Measurements from ENCODE around the gene GRIK4.

GRIK4 gene

GRCh38 chr11:120509346-120510053 lies 2.0 kb upstream of the GRIK4 start:
- DNase-seq, result no peak

DNA sequence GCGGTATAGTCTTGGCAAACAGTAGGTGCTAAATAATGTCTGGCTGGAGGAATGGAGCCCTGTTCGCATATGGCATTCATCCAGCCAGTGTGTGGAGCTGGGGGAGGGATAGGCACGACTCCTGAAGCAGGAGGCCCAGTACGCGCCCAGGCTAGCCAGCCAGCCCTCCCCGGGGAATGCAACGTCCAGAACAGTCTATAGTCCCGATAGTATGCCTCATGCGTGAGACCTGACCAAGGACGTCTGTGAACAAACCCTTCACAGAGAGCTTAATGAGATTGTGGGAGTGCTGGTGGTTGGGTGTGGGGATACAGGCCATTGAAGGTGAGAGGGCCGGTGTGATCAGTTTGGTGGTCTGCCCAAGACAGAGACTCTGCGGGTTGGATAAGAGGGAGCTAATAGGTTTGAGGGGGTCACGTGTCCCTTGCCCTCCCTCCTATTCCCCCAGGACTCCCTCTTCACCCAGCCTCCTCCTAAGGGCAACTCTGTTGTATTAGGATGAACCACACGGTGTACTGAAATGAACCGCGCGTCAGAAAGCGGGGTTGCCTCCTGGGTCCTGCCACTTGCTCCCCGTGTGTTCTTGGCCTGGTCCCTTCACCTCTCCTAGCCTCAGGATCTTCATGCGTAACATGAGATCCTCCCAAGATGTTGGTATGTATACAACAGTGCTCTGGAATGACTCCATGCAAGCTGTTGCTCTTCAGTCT lies 987 bp upstream of the GRIK4 start:
- no peak for DNase-seq

GRCh38 chr11:120511820-120512738 lies 531 bp downstream of the GRIK4 start:
- DNase-seq, result no peak

DNA sequence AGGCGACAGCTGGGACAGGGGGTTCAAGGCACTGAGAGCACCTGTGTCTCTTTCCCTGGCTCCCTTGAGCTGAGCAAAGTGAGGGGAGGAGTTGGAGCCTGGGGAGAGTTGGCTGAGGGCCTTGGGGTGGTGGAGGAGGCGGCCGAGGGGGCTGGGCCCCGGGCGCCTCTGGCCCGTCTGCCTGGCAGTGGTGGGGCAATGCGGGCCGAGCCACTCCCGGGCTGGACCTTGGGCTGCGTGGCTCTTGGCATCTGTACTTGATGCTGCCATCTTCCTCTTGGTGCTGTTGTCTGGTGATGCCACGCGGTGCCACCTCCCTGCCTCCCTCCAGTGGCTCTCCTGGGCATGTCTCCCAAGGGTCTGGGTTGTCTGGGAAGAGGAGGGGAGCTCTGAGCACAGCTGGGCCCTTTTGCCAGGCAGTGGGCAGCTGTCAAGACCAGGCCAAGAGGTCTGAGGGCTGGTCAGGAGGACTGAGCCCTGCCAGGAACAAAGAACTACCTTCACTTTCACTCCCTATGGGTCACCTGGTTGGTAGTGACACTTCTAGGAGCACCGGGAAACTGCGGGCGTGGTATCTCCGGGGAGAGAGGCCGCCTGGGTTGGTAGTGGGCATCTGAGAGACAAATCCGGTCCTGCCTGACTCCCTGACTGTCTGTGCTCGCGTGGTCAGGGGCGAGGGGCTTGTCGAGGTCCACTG lies 1.3 kb downstream of the GRIK4 start:
- DNase-seq, result no peak

DNA sequence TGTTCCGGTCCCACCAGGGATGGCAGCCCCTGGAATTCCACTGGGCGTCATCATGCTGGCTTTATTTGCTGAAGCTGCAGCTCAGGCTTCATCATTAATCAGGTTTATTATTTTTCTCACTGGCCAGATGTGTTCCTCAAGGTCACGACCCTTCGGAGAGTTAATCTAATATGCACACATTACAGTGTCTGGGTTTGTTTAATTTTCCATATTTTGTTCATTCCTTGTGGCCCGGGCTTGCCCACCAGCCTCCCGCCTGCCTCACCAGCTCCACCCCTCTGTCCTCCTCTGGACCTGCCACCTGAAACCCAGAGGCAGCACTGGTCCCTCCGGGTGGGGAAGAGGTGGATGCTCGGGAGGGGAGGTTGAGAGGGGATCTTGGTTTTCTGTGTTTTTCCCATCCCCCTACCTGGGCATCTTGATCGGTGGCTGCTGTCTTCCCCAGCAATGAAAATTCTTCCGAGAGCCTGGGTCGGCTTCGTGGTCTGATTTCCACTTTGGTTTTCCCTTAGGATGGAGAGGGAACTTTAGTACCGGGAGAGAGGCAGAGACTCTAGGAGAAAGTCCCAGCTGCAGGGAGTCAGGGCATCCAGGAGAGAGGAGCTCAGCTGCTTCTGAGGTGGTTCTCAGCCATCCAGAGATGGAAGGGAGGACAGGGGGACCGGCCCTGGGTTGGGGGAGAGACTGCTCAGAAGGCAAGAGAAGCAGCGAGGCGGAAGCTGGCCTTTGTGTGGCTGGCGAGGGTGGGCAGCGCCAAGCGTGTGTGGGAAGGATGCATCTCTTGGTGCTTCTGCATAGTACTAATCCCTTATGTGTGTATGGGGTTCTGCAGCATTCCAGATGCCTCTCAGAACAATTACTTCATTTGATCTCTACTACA lies 2.1 kb downstream of the GRIK4 start:
- DNase-seq, result no peak

- no peak for DNase-seq
Observed at GRCh38 chr11:120514541-120515121, 3.1 kb downstream of the GRIK4 start.

DNA sequence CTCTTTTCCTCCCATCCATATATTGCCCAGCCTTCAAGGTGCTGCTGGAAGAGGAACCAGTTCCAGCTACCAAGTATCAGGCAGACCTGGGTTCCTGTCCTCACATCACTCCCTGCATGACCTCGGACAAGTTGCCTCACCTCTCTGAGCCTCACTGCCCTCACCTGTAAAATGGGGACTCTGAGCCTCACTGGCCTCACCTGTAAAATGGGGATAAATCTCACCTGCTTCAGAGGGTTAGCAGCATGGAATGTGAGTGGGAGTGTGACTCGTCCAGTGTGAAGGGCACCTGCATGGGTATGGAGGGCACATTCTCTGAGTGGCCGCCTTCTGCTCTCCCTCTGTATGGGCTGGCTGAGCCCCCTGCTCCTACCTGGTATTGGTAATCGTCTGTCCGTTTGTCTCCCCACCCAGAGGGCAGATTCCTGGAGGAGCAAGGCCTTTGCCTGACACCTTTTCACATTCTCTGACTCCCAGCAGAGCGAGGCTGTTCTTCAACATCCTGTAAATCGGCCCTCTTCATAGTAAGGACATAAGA lies 3.7 kb downstream of the GRIK4 start:
- no peak for DNase-seq

DNA sequence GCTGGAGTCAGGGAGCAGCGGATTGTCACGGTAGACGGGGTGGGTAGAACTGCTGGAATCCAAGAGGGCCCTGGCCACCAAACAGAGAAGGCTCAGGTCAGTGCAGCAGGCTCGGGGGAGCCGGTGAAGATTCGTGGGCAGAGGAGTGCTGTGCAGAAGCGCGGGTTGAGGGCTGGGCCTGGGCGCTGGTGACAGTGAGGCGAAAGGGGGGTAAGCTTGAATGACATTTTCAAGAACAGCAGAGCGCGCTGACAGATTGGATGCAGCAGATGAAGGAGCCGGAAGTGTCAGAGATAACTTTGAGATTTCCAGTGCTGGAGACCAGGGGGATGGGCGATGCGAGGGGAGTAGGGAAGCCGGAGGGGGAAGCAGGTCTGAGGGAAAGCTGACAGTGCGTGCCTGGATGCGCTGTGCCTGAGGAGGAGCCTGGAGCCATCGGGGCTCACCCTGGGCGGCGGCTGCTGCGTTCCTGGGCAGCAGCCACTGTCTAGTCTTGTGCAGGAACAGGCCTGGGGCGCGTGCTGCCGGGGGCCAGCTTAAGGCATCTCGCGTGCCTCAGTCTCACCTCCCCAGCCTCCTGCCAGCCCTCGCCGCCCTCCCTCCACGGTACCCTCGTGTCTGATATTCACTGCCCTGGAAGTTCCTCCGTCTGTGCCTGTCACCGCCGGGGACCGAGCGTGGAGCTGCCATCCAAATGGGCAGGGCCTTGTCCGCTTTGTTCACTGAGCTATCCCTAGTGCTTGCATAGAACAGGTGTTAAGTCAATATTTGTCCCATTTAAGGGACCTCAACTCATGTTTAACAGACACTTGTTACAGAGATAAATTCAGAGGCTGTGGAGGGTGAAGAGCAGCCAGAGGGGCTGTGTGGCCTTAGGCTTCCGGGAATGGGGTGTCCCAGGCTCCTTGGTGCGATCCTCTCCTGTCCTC lies 5.2 kb downstream of the GRIK4 start:
- DNase-seq, result no peak

DNA sequence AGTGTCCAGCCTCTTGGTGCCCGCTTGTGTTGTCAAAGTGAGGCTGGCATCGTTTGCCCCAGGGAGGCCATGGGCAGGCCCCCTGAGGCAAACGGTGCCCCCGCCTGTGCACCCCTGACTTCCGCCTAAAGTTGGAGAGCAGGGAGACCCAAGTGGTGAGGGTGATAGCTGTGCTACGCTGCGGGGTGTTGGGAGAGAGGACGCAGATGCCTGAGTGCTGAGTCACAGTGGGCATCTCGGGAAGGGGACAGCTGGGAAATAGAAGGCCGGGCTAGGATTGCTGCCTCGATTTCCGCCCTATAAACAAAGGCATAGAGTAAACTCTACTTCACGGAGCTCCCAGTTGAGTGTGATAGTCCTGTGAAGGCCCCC lies 5.8 kb downstream of the GRIK4 start:
- DNase-seq, result no peak

DNA sequence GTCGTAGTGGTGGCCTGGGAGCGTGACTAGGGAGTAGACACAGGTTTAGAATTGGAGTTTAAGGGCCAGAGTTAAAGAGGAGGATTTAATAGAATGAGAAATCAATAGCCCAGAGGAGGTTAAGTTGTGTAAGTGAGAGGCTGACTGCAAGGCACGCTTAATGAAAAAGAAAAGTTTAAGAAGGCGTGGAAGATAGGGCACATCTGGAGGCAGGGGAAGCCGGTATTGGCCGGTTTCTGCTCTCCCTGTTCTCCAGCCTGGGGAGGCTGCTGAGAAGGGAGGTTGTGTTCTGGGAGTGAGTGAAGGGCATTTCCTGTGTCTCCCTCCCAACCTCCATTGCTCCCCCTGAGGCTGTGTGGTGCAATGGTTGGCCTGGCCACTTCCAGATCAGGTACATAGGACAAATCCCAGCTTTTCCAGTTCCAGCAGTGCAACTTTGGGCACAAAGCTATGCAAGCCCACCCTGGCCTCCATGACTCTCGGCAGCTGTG lies 6.3 kb downstream of the GRIK4 start:
- DNase-seq, result no peak

GRCh38 chr11:120518356-120518755 lies 6.8 kb downstream of the GRIK4 start:
- no peak for DNase-seq

DNA sequence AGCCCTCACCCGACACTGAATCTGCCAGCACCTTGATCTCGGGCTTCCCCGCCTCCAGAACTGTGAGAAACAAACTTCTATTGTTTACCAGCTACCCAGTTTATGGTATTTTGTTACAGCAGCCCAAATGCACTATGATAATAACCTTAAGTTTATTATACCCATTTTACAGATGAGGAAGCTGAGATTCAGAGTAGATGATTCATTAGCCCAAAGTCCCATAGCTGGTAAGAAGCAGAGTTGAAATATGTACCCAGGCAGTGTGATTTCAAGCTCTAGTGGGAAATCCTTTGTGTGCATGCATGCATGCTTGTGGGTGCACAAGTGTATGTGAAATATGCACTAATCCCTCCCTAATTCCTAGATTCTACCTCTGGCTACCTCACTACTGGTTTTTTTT lies 7.9 kb downstream of the GRIK4 start:
- no peak for DNase-seq

- no peak for DNase-seq
Observed at GRCh38 chr11:120520091-120520822, 8.7 kb downstream of the GRIK4 start.

DNA sequence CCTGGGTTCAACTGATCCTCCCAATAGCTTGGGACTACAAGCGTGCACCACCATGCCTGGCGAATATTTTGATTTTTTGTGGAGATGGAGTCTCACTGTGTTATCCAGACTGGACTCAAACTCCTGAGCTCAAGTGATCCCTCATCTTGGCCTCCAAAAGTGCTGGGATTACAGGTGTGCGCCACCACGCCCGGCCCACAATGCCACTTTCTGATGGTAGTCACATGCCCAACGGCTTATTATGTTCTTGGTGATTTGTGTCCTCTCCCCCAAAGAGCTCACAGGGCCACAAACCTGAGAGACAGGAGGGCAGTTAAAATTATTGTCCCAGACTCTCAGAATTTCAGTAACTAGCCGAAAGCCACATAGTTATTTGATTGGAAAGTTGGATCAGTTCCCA lies 9.6 kb downstream of the GRIK4 start:
- DNase-seq, result no peak

GRCh38 chr11:120522021-120522420 lies 10.5 kb downstream of the GRIK4 start:
- DNase-seq, result no peak

GRCh38 chr11:120522736-120523135 lies 11.2 kb downstream of the GRIK4 start:
- DNase-seq, result no peak

DNA sequence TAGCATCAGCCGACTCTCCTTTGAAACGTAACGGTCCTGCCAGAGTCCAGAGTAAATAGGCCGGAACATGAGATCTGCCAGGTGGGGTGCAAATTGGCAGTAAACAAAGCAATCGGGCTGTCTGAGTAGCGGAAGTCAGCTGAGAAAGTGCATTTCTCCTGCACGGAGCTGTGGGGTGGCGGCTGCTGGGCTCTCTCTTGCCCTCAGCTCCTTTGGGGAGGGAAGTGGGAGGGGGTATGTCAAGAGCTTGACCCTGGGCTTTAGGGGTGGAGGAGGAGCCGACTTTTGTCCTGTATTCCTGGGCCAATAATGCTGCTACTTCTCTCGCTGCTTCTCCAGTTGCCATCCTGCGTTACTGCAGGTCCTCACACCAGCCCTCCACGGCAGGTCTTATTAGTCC lies 11.6 kb downstream of the GRIK4 start:
- DNase-seq, result no peak

DNA sequence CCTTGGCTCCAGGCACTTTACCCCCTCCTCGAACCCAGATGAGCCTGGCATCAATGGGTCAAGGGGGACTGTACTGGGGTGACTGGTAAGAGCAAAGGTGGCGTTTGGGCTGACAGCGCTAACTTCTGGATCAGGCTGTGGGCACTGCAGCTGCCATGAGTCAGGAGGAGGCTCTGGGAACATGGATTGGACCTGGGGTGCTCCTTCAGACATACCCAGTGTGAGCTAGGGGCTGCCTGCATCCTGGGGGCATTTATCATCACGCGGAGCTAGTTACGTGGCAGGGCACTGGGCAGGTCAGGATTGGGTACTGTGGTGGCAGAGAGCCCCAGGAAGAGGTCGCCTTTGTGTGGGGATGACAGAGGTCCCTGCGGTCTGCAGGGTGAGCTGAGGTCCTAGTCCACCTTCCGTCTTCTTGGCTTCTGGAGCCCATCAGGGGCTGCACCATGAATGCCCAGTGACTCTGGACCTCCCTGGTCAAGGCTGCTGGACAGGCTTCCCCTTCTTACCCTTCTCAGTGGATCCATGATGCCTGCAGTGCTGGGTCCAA lies 13.1 kb downstream of the GRIK4 start:
- DNase-seq, result no peak
